Stomach (tissue), 4 donors: ENCODE results near the gene GALNT13.

Experiments used
- CTCF ChIP-seq, 7 experiments: fragments of 450-650 bp in 4 of 7; fragments of 200-600 bp in 3 of 7; sonication (generic) in 3 of 7; IDR thresholded peaks; one replicate each; pipeline ENCODE4 v1.5.1; 2016 to 2019; ENCODE audit warnings: antibody characterized with exemption in 7 of 7, control low read depth in 2 of 7, mild to moderate bottlenecking in 1 of 7
- EP300 ChIP-seq: sonication (generic); formaldehyde crosslinking; IDR thresholded peaks from one replicate; pipeline ENCODE4 v1.6.1; 2017; ENCODE audit warnings: antibody characterized with exemption
- POLR2A ChIP-seq, 4 donors: fragments of 450-650 bp; IDR thresholded peaks; one replicate each; pipeline ENCODE4 v1.6.1; 2016; ENCODE audit warnings: antibody characterized with exemption in 4 of 4, control low read depth in 2 of 4, mild to moderate bottlenecking in 1 of 4, moderate library complexity in 1 of 4

GRCh38 chr2:154233231-154233630 lies 361.5 kb downstream of the GALNT13 start:
- TF ChIP-seq POLR2A (IDR thresholded peaks at IDR 0.05), result no peak
- TF ChIP-seq CTCF (IDR thresholded peaks at IDR 0.05), result no peak
- TF ChIP-seq EP300, result no peak
